ENCODE data around the gene FAM200C.

The FAM200C gene

GRCh38 chr5:160366230-160366629 is 33.6 kb downstream of the FAM200C start:
- DNase-seq = no peak

GRCh38 chr5:160363660-160364395 is 36.0 kb downstream of the FAM200C start:
- no peak for DNase-seq

- DNase-seq = no peak
These were observed 36.6 kb downstream of the FAM200C start for GRCh38 chr5:160363211-160363610.

DNA sequence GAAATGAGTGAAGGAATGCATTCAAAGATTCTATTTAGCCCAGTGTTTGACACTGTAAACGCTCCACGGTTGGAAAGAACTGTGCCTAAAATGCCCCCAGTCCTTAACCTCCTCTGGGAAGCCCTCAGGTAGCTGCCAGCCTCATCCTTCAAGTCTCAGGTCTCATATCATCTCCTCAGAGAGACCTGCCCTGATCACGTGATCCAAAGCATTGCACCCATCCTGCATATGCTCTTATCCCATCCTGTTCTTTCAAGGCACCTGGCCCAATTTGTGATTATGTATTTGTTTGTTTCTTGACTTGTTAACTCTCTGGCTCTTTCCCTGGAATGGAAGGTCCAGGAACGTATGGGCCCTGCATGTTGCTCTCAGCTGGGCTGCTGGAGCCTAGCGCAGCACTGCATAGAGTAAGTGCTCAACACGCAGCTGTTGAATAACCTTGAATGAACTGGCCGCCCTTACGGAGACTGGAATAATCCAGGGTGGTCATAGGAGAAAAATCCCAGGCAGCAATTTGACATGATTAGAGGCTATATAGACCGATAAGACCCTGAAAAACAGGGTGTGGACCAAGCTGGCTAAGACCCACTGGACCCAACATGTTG is 38.1 kb downstream of the FAM200C start:
- DNase-seq = no peak

GRCh38 chr5:160360310-160360709 is 39.5 kb downstream of the FAM200C start:
- DNase-seq = no peak

DNA sequence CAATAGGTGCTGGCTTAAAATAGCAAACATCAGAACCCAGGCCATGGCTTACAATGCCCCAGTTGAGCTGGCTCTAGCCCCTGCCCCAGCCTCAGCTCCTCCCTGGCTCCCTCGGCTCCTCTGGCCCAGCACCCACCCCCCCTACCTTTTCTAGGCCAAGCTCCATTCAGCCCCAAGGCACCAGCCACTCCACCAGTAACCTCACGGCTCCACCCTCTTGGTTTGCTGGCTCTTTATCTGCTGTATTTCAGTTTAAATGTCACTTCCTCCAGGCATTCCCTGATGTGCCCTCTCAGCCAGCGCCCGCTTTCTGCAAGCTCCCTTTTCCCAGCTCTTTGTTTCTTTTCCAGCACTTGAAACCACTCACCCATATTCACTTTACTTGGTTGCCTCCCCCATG is 40.0 kb downstream of the FAM200C start:
- DNase-seq = no peak

GRCh38 chr5:160359242-160359641 is 40.6 kb downstream of the FAM200C start:
- DNase-seq = no peak

GRCh38 chr5:160357861-160358411 is 41.9 kb downstream of the FAM200C start:
- DNase-seq = no peak

DNA sequence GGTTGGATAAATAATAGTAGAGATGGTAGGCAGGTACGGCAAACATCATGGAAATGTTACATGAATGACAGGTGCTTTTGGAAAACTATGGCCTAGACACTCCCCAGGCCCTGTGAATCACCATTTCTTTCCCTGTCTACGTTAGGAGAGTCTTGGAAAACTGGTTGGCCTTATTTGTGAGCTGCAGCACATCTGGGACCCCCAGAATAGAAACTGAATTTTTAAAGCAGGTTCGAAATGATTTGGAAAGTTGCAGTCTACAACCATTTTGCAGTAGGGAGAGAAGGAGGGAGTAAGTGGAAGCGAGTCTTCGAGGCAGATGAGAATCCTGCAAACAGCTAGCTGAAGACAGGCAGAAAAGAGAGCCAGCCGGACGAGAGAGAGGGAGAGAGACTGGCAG is 42.5 kb downstream of the FAM200C start:
- DNase-seq = no peak

- no peak for DNase-seq
These were observed 43.1 kb downstream of the FAM200C start for GRCh38 chr5:160356550-160357347.

GRCh38 chr5:160354666-160355065 is 45.2 kb downstream of the FAM200C start:
- DNase-seq = no peak

GRCh38 chr5:160353379-160353778 is 46.5 kb downstream of the FAM200C start:
- DNase-seq = no peak

GRCh38 chr5:160352308-160352707 is 47.5 kb downstream of the FAM200C start:
- DNase-seq = no peak

DNA sequence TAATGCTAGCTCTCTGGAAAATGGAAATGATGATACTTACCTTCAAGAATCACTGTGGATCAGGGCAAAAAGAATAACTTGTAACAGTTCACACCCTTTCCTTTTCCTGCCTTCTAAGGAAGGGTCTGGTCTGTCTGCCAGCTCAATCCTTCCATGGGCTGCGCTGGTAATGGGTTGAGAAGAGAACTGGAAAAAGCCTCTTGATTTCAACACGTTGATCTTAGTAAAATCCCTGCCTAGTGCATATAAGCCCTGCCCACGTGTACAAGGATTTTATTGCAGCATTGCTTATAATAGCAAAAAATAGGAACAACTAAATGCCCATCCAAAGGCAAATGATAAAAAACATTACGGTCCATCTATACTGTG is 49.9 kb downstream of the FAM200C start:
- DNase-seq = no peak

GRCh38 chr5:160349249-160349934 is 50.5 kb downstream of the FAM200C start:
- DNase-seq = no peak

DNA sequence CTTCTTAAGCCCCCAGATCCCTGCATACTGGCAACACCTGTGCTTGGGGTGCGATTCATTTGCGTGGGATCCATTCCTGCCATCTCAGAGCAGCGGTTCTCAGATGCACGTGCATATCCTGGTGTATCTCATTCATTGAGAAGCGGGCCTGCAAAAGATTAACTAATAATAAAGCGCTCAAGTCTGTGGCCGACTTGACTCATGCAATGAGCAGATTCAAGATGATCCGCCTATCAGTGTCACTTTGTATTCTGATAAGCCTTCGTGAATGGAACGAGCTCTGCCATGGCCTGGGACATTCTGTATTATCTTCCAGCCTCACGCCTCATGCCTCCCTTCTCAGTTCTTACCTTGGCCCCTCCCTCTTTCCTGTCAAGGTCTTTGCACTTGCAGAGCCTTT is 51.8 kb downstream of the FAM200C start:
- no peak for DNase-seq

DNA sequence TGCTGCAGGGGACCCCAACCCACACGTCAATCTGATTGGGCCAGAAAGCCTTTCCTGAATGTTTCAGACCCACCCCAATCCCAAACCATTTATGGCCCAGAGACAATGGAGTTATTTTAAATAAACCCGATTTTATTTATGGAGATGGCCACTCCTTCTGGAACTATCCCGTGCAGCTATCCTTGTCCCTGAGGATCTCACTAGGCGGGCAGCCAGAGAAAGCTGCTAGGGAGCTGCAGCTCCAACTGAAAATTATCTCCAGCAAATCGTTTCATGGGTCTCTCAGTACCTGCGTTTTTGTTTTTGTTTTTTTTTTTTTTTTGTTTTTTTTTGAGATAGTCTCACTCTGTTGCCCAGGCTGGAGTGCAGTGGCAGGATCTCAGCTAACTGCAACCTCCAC is 52.4 kb downstream of the FAM200C start:
- no peak for DNase-seq

All from activated T-cell treated with anti-CD3 and anti-CD28 coated beads, Interleukin-2, amount 50 U/mL, for 1 hour (primary cell).